RWPE2 (cell line): ENCODE measurements around the gene LEMD3.

Source experiments
- ATAC-seq: fragments of 200-7000 bp; cut with Tn5 transposase; 3 replicates; pipeline ENCODE4 v1.9.1; 2021; ENCODE audit warnings: low read depth
- DNase-seq: peaks from one replicate; pipeline ENCODE4 v3.0.0-alpha.2; 2020; ENCODE audit warnings: low spot score
- H3K27ac ChIP-seq: fragments of 450-650 bp; 2 replicates; pipeline ENCODE4 v1.5.1; 2017; ENCODE audit warnings: mild to moderate bottlenecking; ENCODE audit not compliant: poor library complexity, severe bottlenecking
- H3K27me3 ChIP-seq: fragments of 250-450 bp; sonication (Bioruptor Pico); 2 replicates; pipeline ENCODE4 v1.5.1; 2021; ENCODE audit warnings: mild to moderate bottlenecking, moderate library complexity; ENCODE audit not compliant: insufficient read depth, poor library complexity, severe bottlenecking
- H3K36me3 ChIP-seq: fragments of 250-450 bp; sonication (Bioruptor Pico); 2 replicates; pipeline ENCODE4 v1.5.1; 2020; ENCODE audit warnings: low read depth, mild to moderate bottlenecking, moderate library complexity
- H3K4me1 ChIP-seq: fragments of 250-450 bp; sonication (Bioruptor Pico); 2 replicates; pipeline ENCODE4 v1.5.1; 2021; ENCODE audit warnings: mild to moderate bottlenecking, moderate library complexity; ENCODE audit not compliant: insufficient read depth, poor library complexity, severe bottlenecking
- H3K4me3 ChIP-seq: fragments of 250-450 bp; sonication (Bioruptor Pico); 2 replicates; pipeline ENCODE4 v1.5.1; 2021; ENCODE audit warnings: mild to moderate bottlenecking, moderate library complexity; ENCODE audit not compliant: severe bottlenecking
- H3K9me3 ChIP-seq: fragments of 250-450 bp; sonication (Bioruptor Pico); 2 replicates; pipeline ENCODE4 v1.5.1; 2021; ENCODE audit warnings: mild to moderate bottlenecking, moderate library complexity; ENCODE audit not compliant: severe bottlenecking
- TF ChIP-seq, protein P1 (sequence below): fragments of 450-650 bp; IDR thresholded peaks from one replicate; pipeline ENCODE4 v1.5.1; 2017; ENCODE audit warnings: mild to moderate bottlenecking, moderate library complexity; ENCODE audit not compliant: poor library complexity, severe bottlenecking

LEMD3 gene

GRCh38 chr12:65277994-65278575 is 108.7 kb downstream of the LEMD3 start:
- Histone ChIP-seq H3K27ac (no peak overlapping the region), H3K4me3 (peak overlapping the region; percentile 61), H3K9me3 (no peaks in the 10 kb centered on the region), H3K4me1 (peaks cover 8% of the 10 kb centered on the region), H3K27me3 (no peaks in the 10 kb centered on the region), H3K36me3 (no peaks in the 10 kb centered on the region)
- DNase-seq, result no peak
- TF ChIP-seq, protein P1, sequence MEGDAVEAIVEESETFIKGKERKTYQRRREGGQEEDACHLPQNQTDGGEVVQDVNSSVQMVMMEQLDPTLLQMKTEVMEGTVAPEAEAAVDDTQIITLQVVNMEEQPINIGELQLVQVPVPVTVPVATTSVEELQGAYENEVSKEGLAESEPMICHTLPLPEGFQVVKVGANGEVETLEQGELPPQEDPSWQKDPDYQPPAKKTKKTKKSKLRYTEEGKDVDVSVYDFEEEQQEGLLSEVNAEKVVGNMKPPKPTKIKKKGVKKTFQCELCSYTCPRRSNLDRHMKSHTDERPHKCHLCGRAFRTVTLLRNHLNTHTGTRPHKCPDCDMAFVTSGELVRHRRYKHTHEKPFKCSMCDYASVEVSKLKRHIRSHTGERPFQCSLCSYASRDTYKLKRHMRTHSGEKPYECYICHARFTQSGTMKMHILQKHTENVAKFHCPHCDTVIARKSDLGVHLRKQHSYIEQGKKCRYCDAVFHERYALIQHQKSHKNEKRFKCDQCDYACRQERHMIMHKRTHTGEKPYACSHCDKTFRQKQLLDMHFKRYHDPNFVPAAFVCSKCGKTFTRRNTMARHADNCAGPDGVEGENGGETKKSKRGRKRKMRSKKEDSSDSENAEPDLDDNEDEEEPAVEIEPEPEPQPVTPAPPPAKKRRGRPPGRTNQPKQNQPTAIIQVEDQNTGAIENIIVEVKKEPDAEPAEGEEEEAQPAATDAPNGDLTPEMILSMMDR, result no peak
- ATAC-seq, result no peak

GRCh38 chr12:65278576-65279368 is 109.4 kb downstream of the LEMD3 start, which contains the start of gene MSRB3:
Gene MSRB3, plus strand, starts transcription at chr12:65278683. Its CDS starts 29,897 bp downstream, at chr12:65308580.
- TF ChIP-seq, protein P1, result peak; percentile 32
- peak; percentile 76 for DNase-seq
- peaks cover 8% of the 10 kb centered on the region for H3K4me1 ChIP-seq
- H3K27ac ChIP-seq, result peak within 1 kb of the TSS; percentile 2
- peak within 1 kb of the TSS; percentile 61 for H3K4me3 ChIP-seq
- H3K27me3 ChIP-seq, result no peaks in the 10 kb centered on the region
- peak; percentile 86 for ATAC-seq
- H3K36me3 ChIP-seq, result no peaks in the 10 kb centered on the region
- no peaks in the 10 kb centered on the region for H3K9me3 ChIP-seq

DNA sequence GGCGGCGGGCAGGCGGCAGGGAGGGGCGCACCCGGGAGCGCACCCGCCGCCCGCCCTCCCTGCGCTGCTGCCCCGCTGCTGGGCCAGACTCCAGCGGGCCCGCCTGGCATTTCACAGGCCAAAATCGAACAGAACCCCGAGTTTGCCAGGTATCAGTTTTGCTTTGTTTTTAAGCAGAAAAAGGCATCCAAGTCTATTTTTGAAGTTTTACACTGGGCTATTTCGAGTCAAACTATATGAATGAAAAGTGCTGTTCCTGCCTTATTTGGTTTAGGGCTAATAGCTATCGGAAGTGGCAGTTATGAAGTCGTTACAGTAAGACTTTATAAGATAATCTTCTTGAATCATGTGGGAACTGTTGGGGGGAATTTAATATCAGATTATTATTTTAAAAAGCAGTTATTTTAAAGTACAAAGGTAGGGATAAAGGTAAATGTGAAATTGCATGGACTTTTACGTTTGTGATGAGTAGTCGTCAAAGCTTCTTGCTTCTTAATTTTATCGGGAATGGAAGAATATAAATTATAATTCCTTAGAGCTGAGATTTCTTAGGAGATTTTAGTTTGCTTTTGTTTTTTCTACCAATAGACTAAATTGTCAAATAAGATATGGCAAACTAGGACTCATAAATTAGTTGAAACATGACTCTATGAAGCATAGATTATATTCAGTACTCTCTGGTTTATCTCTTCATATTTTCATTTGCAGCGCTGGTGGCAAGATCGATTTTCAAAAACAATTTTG is 110.2 kb downstream of the LEMD3 start:
- TF ChIP-seq, protein P1, result no peak
- DNase-seq, result no peak
- H3K27me3 ChIP-seq, result no peaks in the 10 kb centered on the region
- H3K27ac ChIP-seq, result peak overlapping the region; percentile 2
- H3K4me3 ChIP-seq, result peak overlapping the region; percentile 61
- no peaks in the 10 kb centered on the region for H3K9me3 ChIP-seq
- ATAC-seq, result no peak
- no peaks in the 10 kb centered on the region for H3K36me3 ChIP-seq
- peaks cover 8% of the 10 kb centered on the region for H3K4me1 ChIP-seq

DNA sequence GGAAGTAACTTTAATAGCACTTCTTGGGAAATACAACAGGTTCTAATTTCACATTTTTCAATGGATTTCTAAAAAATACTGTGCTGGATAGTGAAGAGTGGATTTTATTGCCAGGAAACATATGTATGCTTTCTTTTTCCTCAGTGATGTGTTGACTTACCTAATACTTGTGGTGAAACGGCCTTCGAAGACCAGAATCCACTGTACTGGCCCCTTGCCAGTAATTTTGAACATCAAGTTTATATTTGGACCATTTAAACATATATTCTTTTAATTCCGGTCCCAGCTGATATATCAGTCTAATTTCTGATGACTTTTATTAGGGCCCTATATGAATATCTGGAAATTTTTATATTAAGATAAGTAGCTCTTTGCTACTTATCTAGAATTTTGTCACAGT is 110.9 kb downstream of the LEMD3 start:
- ATAC-seq, result no peak
- TF ChIP-seq, protein P1, result no peak

More for the DNA sequence above, 110.9 kb downstream of the LEMD3 start:
- Histone ChIP-seq H3K27ac (no peak overlapping the region), H3K4me3 (no peak overlapping the region), H3K4me1 (peaks cover 8% of the 10 kb centered on the region), H3K36me3 (no peaks in the 10 kb centered on the region), H3K9me3 (no peaks in the 10 kb centered on the region), H3K27me3 (no peaks in the 10 kb centered on the region)
- no peak for DNase-seq
